K562 (cell line): ENCODE data around the gene NRG2. TPM values are rescaled to one million over a fixed set of nuclear protein-coding genes. Genes with fewer than 3 reads are reported as not detected.

ENCODE experiments used
- ATAC-seq: fragments of 200-7000 bp; cut with Tn5 transposase; 3 replicates; pipeline ENCODE4 v1.9.1; 2020; ENCODE audit warnings: moderate library complexity
- BruUV-seq: library from RNA; stranded (reverse); fragments of 400-500 nt; replicated peaks from 2 replicates; lab custom pipeline; 2021; lab: Mats Ljungman, UMichigan
- CTCF ChIA-PET: fragments of 300-600 bp; formaldehyde crosslinking; extraction: SDS; loops from one replicate; lab custom pipeline; 2021; ENCODE audit warnings: low intra/inter-chr PET ratio; lab: Yijun Ruan, JAX
- POLR2A ChIA-PET: fragments of 300-600, 350-650 bp; sonication (Branson Sonifier 250); formaldehyde crosslinking; extraction: SDS; loops from one replicate; lab custom pipeline; 2021; ENCODE audit warnings: antibody characterized with exemption, inconsistent platforms; lab: Yijun Ruan, JAX
- DNase-seq, 4 experiments: peaks; one replicate each; pipeline versions ENCODE4 v3.0.0 to v3.0.0-alpha.2; 2011 to 2018; ENCODE audit warnings: low spot score in 3 of 4, mixed read lengths in 3 of 4; ENCODE audit errors: extremely low read depth in 1 of 4
- FAIRE-seq: peaks from 2 replicates; lab custom pipeline; 2011; peaks lifted over from hg19 to GRCh38; lab: Jason Lieb, UNC
- H2AFZ ChIP-seq: 2 replicates; pipeline ENCODE4 v1.6.0; 2011; ENCODE audit warnings: low read depth, low read length, control low read depth, inconsistent platforms
- H3K27ac ChIP-seq: fragments of 200-600 bp; 3 replicates; pipeline ENCODE4 v1.8.0; 2011; ENCODE audit warnings: low read depth, mild to moderate bottlenecking, control low read depth, inconsistent platforms, low read length, moderate library complexity, mixed read lengths; ENCODE audit errors: extremely low read depth
- H3K27me3 ChIP-seq, 2 experiments: fragments of 300-600 bp in 1 of 2; 2 replicates in 1 of 2; 3 replicates in 1 of 2; pipeline versions ENCODE4 v1.6.0 to v1.8.0; 2011; ENCODE audit warnings: inconsistent platforms in 2 of 2, low read length in 2 of 2, mild to moderate bottlenecking in 1 of 2, mixed read lengths in 1 of 2, moderate library complexity in 1 of 2; ENCODE audit not compliant: control insufficient read depth in 2 of 2, insufficient read depth in 2 of 2
- H3K36me3 ChIP-seq: fragments of 300-600 bp; 3 replicates; pipeline ENCODE4 v1.8.0; 2011; ENCODE audit warnings: mild to moderate bottlenecking, low read length, inconsistent platforms; ENCODE audit not compliant: control insufficient read depth, insufficient read depth
- H3K4me1 ChIP-seq, 2 experiments: fragments of 200-600 bp in 1 of 2; replicated peaks in 1 of 2; 2 replicates in 1 of 2; 3 replicates in 1 of 2; pipeline versions ENCODE4 v1.5.1 to v1.8.0; 2011; ENCODE audit warnings: inconsistent platforms in 2 of 2, low read length in 2 of 2, mild to moderate bottlenecking in 1 of 2, mixed read lengths in 1 of 2, moderate library complexity in 1 of 2; ENCODE audit not compliant: control insufficient read depth in 2 of 2, insufficient read depth in 2 of 2
- H3K4me2 ChIP-seq: 2 replicates; pipeline ENCODE4 v1.6.1; 2011; ENCODE audit warnings: low read length, control low read depth, inconsistent platforms, mixed read lengths; ENCODE audit not compliant: insufficient read depth
- H3K4me3 ChIP-seq: fragments of 200-600 bp; sonication (generic), shearing (Covaris generic); 2 replicates; pipeline ENCODE4 v1.5.1; 2016; ENCODE audit warnings: control low read depth, inconsistent platforms
- H3K79me2 ChIP-seq: fragments of 200-600 bp; 3 replicates; pipeline ENCODE4 v1.8.0; 2011; ENCODE audit warnings: low read length, inconsistent platforms; ENCODE audit not compliant: control insufficient read depth, insufficient read depth
- H3K9ac ChIP-seq, 2 experiments: 2 replicates each; pipeline versions ENCODE4 v1.6.0 to v1.6.1; 2011; ENCODE audit warnings: low read depth in 2 of 2, low read length in 2 of 2, control low read depth in 1 of 2, inconsistent platforms in 1 of 2, mild to moderate bottlenecking in 1 of 2, mixed read lengths in 1 of 2; ENCODE audit not compliant: insufficient read depth in 1 of 2
- H3K9me1 ChIP-seq: one replicate; pipeline ENCODE4 v1.6.0; 2011; ENCODE audit warnings: inconsistent platforms, mild to moderate bottlenecking, low read length, moderate library complexity; ENCODE audit not compliant: control insufficient read depth, insufficient read depth
- H3K9me3 ChIP-seq: replicated peaks from 2 replicates; pipeline ENCODE4 v1.5.1; 2011; ENCODE audit warnings: low read depth, low read length, inconsistent platforms; ENCODE audit not compliant: control insufficient read depth, insufficient read depth
- H4K20me1 ChIP-seq: replicated peaks from 2 replicates; pipeline ENCODE4 v1.6.1; 2011; ENCODE audit warnings: low read length, inconsistent platforms, mixed read lengths; ENCODE audit not compliant: control insufficient read depth, insufficient read depth
- AFF1 ChIP-seq, 2 experiments: fragments of 450-650 bp; IDR thresholded peaks; 2 replicates each; pipeline ENCODE4 v1.6.1; 2018; ENCODE audit warnings: mild to moderate bottlenecking in 2 of 2, low read depth in 1 of 2; ENCODE audit not compliant: partially characterized antibody in 2 of 2
- CEBPG ChIP-seq, 3 experiments: fragments of 200-800 bp in 1 of 3; sonication (Bioruptor generic) in 1 of 3; sonication (generic) in 1 of 3; formaldehyde crosslinking in 1 of 3; IDR thresholded peaks in 2 of 3; conservative IDR thresholded peaks in 1 of 3; 2 replicates each; pipeline versions ENCODE4 v1.6.1 to v1.8.0; 2016 to 2022; ENCODE audit warnings: missing compliant biosample characterization in 2 of 3, missing genetic modification characterization in 2 of 3, mild to moderate bottlenecking in 1 of 3, missing genetic modification reagents in 1 of 3
- FOXJ3 ChIP-seq: sonication (generic); formaldehyde crosslinking; IDR thresholded peaks from 2 replicates; pipeline ENCODE4 v1.4.0; 2020; ENCODE audit warnings: mild to moderate bottlenecking, missing genetic modification reagents
- GATAD2A ChIP-seq: fragments of 450-650 bp; IDR thresholded peaks from 2 replicates; pipeline ENCODE4 v1.6.1; 2017
- KLF13 ChIP-seq: fragments of 450-650 bp; IDR thresholded peaks from 2 replicates; pipeline ENCODE4 v1.6.1; 2016; ENCODE audit warnings: missing genetic modification characterization, low read depth, mild to moderate bottlenecking, missing compliant biosample characterization, moderate library complexity, borderline replicate concordance
- MAZ ChIP-seq, 2 experiments: fragments of 450-650 bp in 1 of 2; sonication (generic) in 1 of 2; formaldehyde crosslinking; IDR thresholded peaks in 1 of 2; conservative IDR thresholded peaks in 1 of 2; 2 replicates each; pipeline versions ENCODE4 v1.4.0 to v1.5.0; 2020; ENCODE audit warnings: mild to moderate bottlenecking in 1 of 2, missing genetic modification reagents in 1 of 2
- SMAD2 ChIP-seq: fragments of 150-350 bp; IDR thresholded peaks from 2 replicates; pipeline ENCODE4 v1.6.1; 2014; ENCODE audit warnings: low read depth, mild to moderate bottlenecking, low read length
- TAF15 ChIP-seq: fragments of 200-400 bp; formaldehyde crosslinking; IDR thresholded peaks from 2 replicates; pipeline ENCODE4 v1.6.1; 2017; ENCODE audit warnings: mild to moderate bottlenecking, low read depth, low read length, moderate library complexity
- TAF7 ChIP-seq: fragments of 450-650 bp; IDR thresholded peaks from 2 replicates; pipeline ENCODE4 v1.6.1; 2016; ENCODE audit warnings: missing genetic modification characterization, missing compliant biosample characterization
- TBL1XR1 ChIP-seq, 2 experiments: IDR thresholded peaks; 2 replicates each; pipeline ENCODE4 v1.6.1; 2012; ENCODE audit warnings: improper control_type of control experiment in 2 of 2, low read length in 2 of 2, mild to moderate bottlenecking in 1 of 2
- ZMIZ1 ChIP-seq, 2 experiments: fragments of 150-350 bp in 1 of 2; IDR thresholded peaks; 2 replicates each; pipeline ENCODE4 v1.6.1; 2012 to 2016; ENCODE audit warnings: low read depth in 2 of 2, low read length in 2 of 2, mild to moderate bottlenecking in 1 of 2, moderate library complexity in 1 of 2
- ZNF282 ChIP-seq: sonication (generic); formaldehyde crosslinking; IDR thresholded peaks from 2 replicates; pipeline ENCODE4 v1.8.1; 2023; ENCODE audit warnings: missing genetic modification reagents
- ZNF444 ChIP-seq: fragments of 250-450 bp; sonication (Bioruptor Pico); IDR thresholded peaks from 2 replicates; pipeline ENCODE4 v1.4.0; 2020; ENCODE audit warnings: mild to moderate bottlenecking, moderate library complexity
- ZNF584 ChIP-seq: fragments of 200-800 bp; sonication (Bioruptor generic); IDR thresholded peaks from 2 replicates; pipeline ENCODE4 v1.6.1; 2016; ENCODE audit warnings: low read depth, mild to moderate bottlenecking, missing genetic modification characterization, missing compliant biosample characterization
- WGBS: fragments of 100-300 bp; shearing (Covaris generic); methylation state at CpG from one replicate; pipeline ENCODE4 v1.1.6; 2016; ENCODE audit warnings: low coverage, mixed read lengths; ENCODE audit not compliant: insufficient coverage; ENCODE audit errors: missing lambda C conversion rate; 5-methylcytosine and 5-hydroxymethylcytosine counted together
- in situ Hi-C: fragments of 300-500 bp; cut with MboI; formaldehyde crosslinking; loops from 4 replicates; pipeline ENCODE4 v1.15.0; 2018; ENCODE audit warnings: inconsistent platforms, mixed read lengths
- intact Hi-C: fragments of 100-400 bp; cut with micrococcal nuclease; formaldehyde crosslinking; loops from 2 replicates; pipeline ENCODE4 v1.14.2; 2022
- polyA plus RNA-seq, 8 experiments: library from polyadenylated mRNA; depleted of rRNA in 4 of 8; stranded (reverse) in 5 of 8; unstranded in 3 of 8; fragments of >200 nt; fragmentation: Nextera tagmentation in 2 of 8; fragmentation: Illumina TruSeq in 1 of 8; extraction: Ambion mirVana in 2 of 8; extraction: Trizol in 1 of 8; gene quantifications; 2 replicates each; pipeline versions ENCODE4 v1.2.1 to v1.2.3, GENCODE V29; 2011 to 2014; ENCODE audit warnings: inconsistent platforms in 1 of 8, missing spikeins in 1 of 8
- total RNA-seq, 7 experiments: library from RNA; depleted of rRNA in 6 of 7; stranded (reverse); fragments of >200 nt in 6 of 7; fragmentation: Illumina TruSeq in 2 of 7; extraction: Trizol in 2 of 7; gene quantifications; 2 replicates each; pipeline versions ENCODE4 v1.2.1 to v1.2.3, GENCODE V29; 2011 to 2021; ENCODE audit warnings: low replicate concordance in 1 of 7

NRG2 gene
- total and polyA plus RNA-seq, 9 of the 15 experiments (the other 6 are each of a cell fraction or from before 2014, with no cell fraction given) = not detected

DNA sequence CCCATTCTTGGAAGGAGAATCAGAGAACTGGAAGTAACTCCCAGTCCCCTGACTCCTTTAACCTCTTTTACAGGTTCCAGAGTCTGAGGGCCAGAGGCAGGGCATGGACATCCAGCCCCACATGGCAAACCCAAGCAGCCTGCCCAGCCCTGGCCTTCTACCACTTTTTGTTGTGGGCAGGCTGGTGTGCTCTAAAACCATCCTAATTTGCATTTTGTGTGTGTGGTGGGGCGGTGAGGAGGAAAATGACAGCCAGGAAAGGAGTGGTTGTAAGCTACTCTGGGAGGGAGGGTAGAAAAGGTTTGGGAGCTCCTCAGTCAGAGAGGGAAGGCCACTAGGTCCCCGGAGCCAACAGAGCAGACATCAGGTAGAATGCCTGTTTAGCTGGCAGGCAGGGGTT is 156.9 kb downstream of the NRG2 start:
- no peaks in the 10 kb centered on the region for H3K9me1 ChIP-seq
- no peak for ATAC-seq
- no peak overlapping the region for H3K4me3 ChIP-seq
- no peak overlapping the region for H3K4me2 ChIP-seq
- POLR2A ChIA-PET = interaction anchor here (0.5 kb wide), 1 partner anchor 760 kb away, joined by 3 read pairs; no protein-coding TSS in a partner anchor
- BruUV-seq = no TSS peak
- FAIRE-seq = no peak
- H3K79me2 ChIP-seq = no peaks in the 10 kb centered on the region
- H3K36me3 ChIP-seq = no peaks in the 10 kb centered on the region
- H3K4me1 ChIP-seq = no peaks in the 10 kb centered on the region; a peak in 1 of 5 replicates
- CTCF ChIA-PET = no interaction called here
- no peak overlapping the region for H3K9ac ChIP-seq
- in situ Hi-C loops = no loop called here
- DNase-seq = no peak
- H3K9me3 ChIP-seq = no peaks in the 10 kb centered on the region
- peaks cover 4 to 55% of the 10 kb centered on the region in 2 experiments; a peak in 2 of 5 replicates for H3K27me3 ChIP-seq
- H3K27ac ChIP-seq = no peak overlapping the region
- TF ChIP-seq ZNF584 (CRISPR knock-in tag) (no peak), AFF1 (IDR thresholded peaks at IDR 0.05; ENCODE audit: low read depth in 1 of 2, partially characterized antibody in 2 of 2) (no peak), FOXJ3 (CRISPR knock-in tag) (no peak), SMAD2 (no peak), GATAD2A (no peak), TAF7 (no peak), KLF13 (no peak), CEBPG (CRISPR knock-in tag; IDR thresholded peaks at IDR 0.05) (no peak), CEBPG (tag; conservative IDR thresholded peaks at IDR 0.05 in 1 of 2, IDR thresholded peaks at IDR 0.05 in 1 of 2) (no peak), TAF15 (no peak), ZMIZ1 (IDR thresholded peaks at IDR 0.05; ENCODE audit: low read depth in 2 of 2, low read length in 2 of 2) (no peak), MAZ (CRISPR knock-in tag; conservative IDR thresholded peaks at IDR 0.05 in 1 of 2, IDR thresholded peaks at IDR 0.05 in 1 of 2) (no peak), ZNF282 (no peak), TBL1XR1 (IDR thresholded peaks at IDR 0.05; ENCODE audit: low read length in 2 of 2) (no peak), ZNF444 (CRISPR knock-in tag) (no peak)
- H4K20me1 ChIP-seq = no peaks in the 10 kb centered on the region
- H2AFZ ChIP-seq = no peak overlapping the region
- 5% methylated on average over 2 of the region's 2 CpGs for WGBS
- intact Hi-C loops = no loop called here
